ENCODE results near the gene SLC38A11. TPM values are rescaled to one million over a fixed set of nuclear protein-coding genes. Genes with fewer than 3 reads are reported as not detected.
A peak's percentile ranks its signal among the peaks of the same experiment; 100 is the strongest.

The SLC38A11 gene
- total RNA-seq, 2 donors from 2014 or later: not detected

- no peak for DNase-seq (ENCODE audit: low spot score in 2 of 2)
- no peak overlapping the region for H3K27ac Mint-ChIP-seq
- no peak for ATAC-seq
- H3K9me3 Mint-ChIP-seq: peaks cover 0 to 7% of the 10 kb centered on the region in 2 donors
- no peaks in the 10 kb centered on the region for H3K36me3 Mint-ChIP-seq
Observed at GRCh38 chr2:164903951-164904350, 51.4 kb downstream of the SLC38A11 start.

- Mint-ChIP-seq H3K9me3 (peaks cover 0 to 7% of the 10 kb centered on the region in 2 donors), H3K36me3 (no peaks in the 10 kb centered on the region), H3K27ac (no peak overlapping the region)
- ATAC-seq: no peak
- DNase-seq (ENCODE audit: low spot score in 2 of 2): no peak
Observed at GRCh38 chr2:164903204-164903603, 52.1 kb downstream of the SLC38A11 start.

- ATAC-seq: no peak
- Mint-ChIP-seq H3K27ac (no peak overlapping the region), H3K9me3 (peaks cover 6 to 18% of the 10 kb centered on the region in 2 donors), H3K36me3 (peaks cover 0 to 6% of the 10 kb centered on the region in 2 donors)
- DNase-seq (ENCODE audit: low spot score in 2 of 2): no peak
Observed at GRCh38 chr2:164899121-164899520, 56.2 kb downstream of the SLC38A11 start.

GRCh38 chr2:164898475-164898874 lies 56.9 kb downstream of the SLC38A11 start:
- DNase-seq (ENCODE audit: low spot score in 2 of 2) (no peak), ATAC-seq (no peak)
- Mint-ChIP-seq H3K36me3 (peaks cover 0 to 6% of the 10 kb centered on the region in 2 donors), H3K9me3 (peaks cover 6 to 24% of the 10 kb centered on the region in 2 donors), H3K27ac (no peak overlapping the region)

GRCh38 chr2:164897469-164898260 lies 57.7 kb downstream of the SLC38A11 start:
- Mint-ChIP-seq H3K9me3 (peaks cover 6 to 28% of the 10 kb centered on the region in 2 donors), H3K36me3 (peaks cover 0 to 6% of the 10 kb centered on the region in 2 donors), H3K27ac (no peak overlapping the region)
- no peak for DNase-seq (ENCODE audit: low spot score in 2 of 2)
- no peak for ATAC-seq

- Mint-ChIP-seq H3K36me3 (peaks cover 0 to 6% of the 10 kb centered on the region in 2 donors), H3K9me3 (peaks cover 6 to 28% of the 10 kb centered on the region in 2 donors), H3K27ac (no peak overlapping the region)
- ATAC-seq (peak; percentile 67 to 97), DNase-seq (ENCODE audit: low spot score in 2 of 2) (no peak)
Observed at GRCh38 chr2:164896634-164897355, 58.5 kb downstream of the SLC38A11 start.

- Mint-ChIP-seq H3K9me3 (peaks cover 6 to 28% of the 10 kb centered on the region in 2 donors), H3K27ac (no peak overlapping the region), H3K36me3 (peaks cover 0 to 6% of the 10 kb centered on the region in 2 donors)
- DNase-seq (ENCODE audit: low spot score in 2 of 2): no peak
- ATAC-seq: no peak
Observed at GRCh38 chr2:164896226-164896625, 59.1 kb downstream of the SLC38A11 start.

- Mint-ChIP-seq H3K9me3 (peaks cover 0 to 14% of the 10 kb centered on the region in 2 donors), H3K36me3 (no peaks in the 10 kb centered on the region), H3K27ac (no peak overlapping the region)
- no peak for DNase-seq (ENCODE audit: low spot score in 2 of 2)
- no peak for ATAC-seq
Observed at GRCh38 chr2:164891460-164891859, 63.9 kb downstream of the SLC38A11 start.

- H3K27ac Mint-ChIP-seq: no peak overlapping the region
- H3K9me3 Mint-ChIP-seq: peaks cover 0 to 14% of the 10 kb centered on the region in 2 donors
- H3K36me3 Mint-ChIP-seq: no peaks in the 10 kb centered on the region
- DNase-seq (ENCODE audit: low spot score in 2 of 2): no peak
- ATAC-seq: no peak
Observed at GRCh38 chr2:164890544-164890943, 64.8 kb downstream of the SLC38A11 start.

- DNase-seq (ENCODE audit: low spot score in 2 of 2): no peak
- Mint-ChIP-seq H3K9me3 (peaks cover 0 to 5% of the 10 kb centered on the region in 2 donors), H3K27ac (no peak overlapping the region), H3K36me3 (no peaks in the 10 kb centered on the region)
- ATAC-seq: no peak
Observed at GRCh38 chr2:164888592-164888991, 66.7 kb downstream of the SLC38A11 start.

GRCh38 chr2:164887434-164888144 lies 67.7 kb downstream of the SLC38A11 start:
- H3K9me3 Mint-ChIP-seq: no peaks in the 10 kb centered on the region
- DNase-seq (ENCODE audit: low spot score in 2 of 2) (no peak), ATAC-seq (no peak)
- no peak overlapping the region for H3K27ac Mint-ChIP-seq
- H3K36me3 Mint-ChIP-seq: no peaks in the 10 kb centered on the region

- DNase-seq (ENCODE audit: low spot score in 2 of 2): no peak
- ATAC-seq: no peak
- no peak overlapping the region for H3K27ac Mint-ChIP-seq
- H3K9me3 Mint-ChIP-seq: no peaks in the 10 kb centered on the region
- no peaks in the 10 kb centered on the region for H3K36me3 Mint-ChIP-seq
Observed at GRCh38 chr2:164882276-164882675, 73.0 kb downstream of the SLC38A11 start.

GRCh38 chr2:164881524-164881923 lies 73.8 kb downstream of the SLC38A11 start:
- H3K27ac Mint-ChIP-seq: no peak overlapping the region
- H3K36me3 Mint-ChIP-seq: no peaks in the 10 kb centered on the region
- ATAC-seq: no peak
- no peak for DNase-seq (ENCODE audit: low spot score in 2 of 2)
- no peaks in the 10 kb centered on the region for H3K9me3 Mint-ChIP-seq

- no peak for DNase-seq (ENCODE audit: low spot score in 2 of 2)
- no peak for ATAC-seq
- H3K27ac Mint-ChIP-seq: no peak overlapping the region
- no peaks in the 10 kb centered on the region for H3K36me3 Mint-ChIP-seq
- H3K9me3 Mint-ChIP-seq: no peaks in the 10 kb centered on the region
Observed at GRCh38 chr2:164879901-164880535, 75.3 kb downstream of the SLC38A11 start.

GRCh38 chr2:164877927-164878326 lies 77.4 kb downstream of the SLC38A11 start:
- Mint-ChIP-seq H3K36me3 (no peaks in the 10 kb centered on the region), H3K27ac (no peak overlapping the region), H3K9me3 (peaks cover 0 to 5% of the 10 kb centered on the region in 2 donors)
- DNase-seq (ENCODE audit: low spot score in 2 of 2) (no peak), ATAC-seq (no peak)

- Mint-ChIP-seq H3K36me3 (no peaks in the 10 kb centered on the region), H3K27ac (no peak overlapping the region), H3K9me3 (peaks cover 0 to 5% of the 10 kb centered on the region in 2 donors)
Observed at GRCh38 chr2:164877169-164877568, 78.2 kb downstream of the SLC38A11 start.

More at GRCh38 chr2:164877169-164877568, 78.2 kb downstream of the SLC38A11 start:
- ATAC-seq (no peak), DNase-seq (ENCODE audit: low spot score in 2 of 2) (no peak)

All from activated naive CD4-positive, alpha-beta T cell treated with anti-CD3 and anti-CD28 coated beads, Interleukin-2, amount 50 U/mL, for 72 hours (primary cell).